ENCODE data around the gene HERPUD1.

Gene HERPUD1

GRCh38 chr16:56980792-56981724 is 49.1 kb downstream of the HERPUD1 start:
- no peak for ATAC-seq (ENCODE audit: insufficient read depth, low read depth)
- peaks cover 2% of the 10 kb centered on the region for H3K27me3 ChIP-seq (ENCODE audit: insufficient read depth, low read length, poor library complexity)
- no peaks in the 10 kb centered on the region for H3K4me1 ChIP-seq (ENCODE audit: insufficient read depth, low read length)
- H3K4me3 ChIP-seq (ENCODE audit: low read depth in 1 of 2, low read length in 2 of 2) = no peak overlapping the region
- no peak overlapping the region for H3K4me2 ChIP-seq (ENCODE audit: insufficient read depth, low read length)
- no peak overlapping the region for H2AFZ ChIP-seq (ENCODE audit: low read depth, low read length)
- H3K79me2 ChIP-seq (ENCODE audit: insufficient read depth, low read length) = no peaks in the 10 kb centered on the region
- no peaks in the 10 kb centered on the region for H4K20me1 ChIP-seq (ENCODE audit: insufficient read depth, low read length)
- H3K36me3 ChIP-seq (ENCODE audit: insufficient read depth, low read length) = no peaks in the 10 kb centered on the region
- H3K27ac ChIP-seq (ENCODE audit: low read length) = no peak overlapping the region
- TF ChIP-seq EZH2 (IDR thresholded peaks at IDR 0.05; ENCODE audit: borderline replicate concordance, low read depth, low read length, severe bottlenecking) (no peak), CTCF (IDR thresholded peaks at IDR 0.05; ENCODE audit: borderline replicate concordance, extremely low read depth, low read length, poor library complexity, severe bottlenecking) (no peak)
- H3K9me3 ChIP-seq (ENCODE audit: insufficient read depth, low read length, severe bottlenecking) = no peaks in the 10 kb centered on the region
- H3K9ac ChIP-seq (ENCODE audit: low read depth, low read length) = no peak overlapping the region
- DNase-seq = no peak

- no peaks in the 10 kb centered on the region for H3K9me3 ChIP-seq (ENCODE audit: insufficient read depth, low read length, severe bottlenecking)
- no peak overlapping the region for H3K9ac ChIP-seq (ENCODE audit: low read depth, low read length)
- TF ChIP-seq CTCF (IDR thresholded peaks at IDR 0.05; ENCODE audit: borderline replicate concordance, extremely low read depth, low read length, poor library complexity, severe bottlenecking) (no peak), EZH2 (IDR thresholded peaks at IDR 0.05; ENCODE audit: borderline replicate concordance, low read depth, low read length, severe bottlenecking) (no peak)
- no peak overlapping the region for H2AFZ ChIP-seq (ENCODE audit: low read depth, low read length)
- no peaks in the 10 kb centered on the region for H3K4me1 ChIP-seq (ENCODE audit: insufficient read depth, low read length)
- ATAC-seq (ENCODE audit: insufficient read depth, low read depth) (no peak), DNase-seq (no peak)
- no peaks in the 10 kb centered on the region for H3K36me3 ChIP-seq (ENCODE audit: insufficient read depth, low read length)
- no peak overlapping the region for H3K4me3 ChIP-seq (ENCODE audit: low read depth in 1 of 2, low read length in 2 of 2)
- no peak overlapping the region for H3K27ac ChIP-seq (ENCODE audit: low read length)
- peaks cover 2% of the 10 kb centered on the region for H3K27me3 ChIP-seq (ENCODE audit: insufficient read depth, low read length, poor library complexity)
- H3K4me2 ChIP-seq (ENCODE audit: insufficient read depth, low read length) = no peak overlapping the region
- no peaks in the 10 kb centered on the region for H3K79me2 ChIP-seq (ENCODE audit: insufficient read depth, low read length)
- no peaks in the 10 kb centered on the region for H4K20me1 ChIP-seq (ENCODE audit: insufficient read depth, low read length)
Observed at GRCh38 chr16:56981729-56982271, 49.9 kb downstream of the HERPUD1 start.

- H3K9ac ChIP-seq (ENCODE audit: low read depth, low read length) = no peak overlapping the region
Observed at GRCh38 chr16:56982695-56983094, 50.8 kb downstream of the HERPUD1 start.

More at GRCh38 chr16:56982695-56983094, 50.8 kb downstream of the HERPUD1 start:
- ATAC-seq (ENCODE audit: insufficient read depth, low read depth) (no peak), DNase-seq (no peak)
- Histone ChIP-seq H3K4me1 (ENCODE audit: insufficient read depth, low read length) (no peaks in the 10 kb centered on the region), H3K4me3 (ENCODE audit: low read depth in 1 of 2, low read length in 2 of 2) (no peak overlapping the region), H4K20me1 (ENCODE audit: insufficient read depth, low read length) (no peaks in the 10 kb centered on the region), H3K79me2 (ENCODE audit: insufficient read depth, low read length) (no peaks in the 10 kb centered on the region), H2AFZ (ENCODE audit: low read depth, low read length) (no peak overlapping the region), H3K4me2 (ENCODE audit: insufficient read depth, low read length) (no peak overlapping the region), H3K9me3 (ENCODE audit: insufficient read depth, low read length, severe bottlenecking) (no peaks in the 10 kb centered on the region), H3K27ac (ENCODE audit: low read length) (no peak overlapping the region), H3K36me3 (ENCODE audit: insufficient read depth, low read length) (no peaks in the 10 kb centered on the region), H3K27me3 (ENCODE audit: insufficient read depth, low read length, poor library complexity) (peaks cover 2% of the 10 kb centered on the region)
- TF ChIP-seq CTCF (IDR thresholded peaks at IDR 0.05; ENCODE audit: borderline replicate concordance, extremely low read depth, low read length, poor library complexity, severe bottlenecking) = no peak
- TF ChIP-seq EZH2 (IDR thresholded peaks at IDR 0.05; ENCODE audit: borderline replicate concordance, low read depth, low read length, severe bottlenecking) = no peak
